Neuron (in vitro differentiated cells): Measurements from ENCODE around the gene ZNF248.
"Not testable (repeated sequence)": the region's sequence is repeated elsewhere in the genome, so short reads cannot be mapped to it uniquely, and the experiment has no call there.

Experiments
- H2AFZ ChIP-seq: one replicate; pipeline ENCODE4 v1.6.1; 2013; ENCODE audit warnings: low read depth, mild to moderate bottlenecking, inconsistent platforms, low read length, moderate library complexity
- H3K27me3 ChIP-seq: one replicate; pipeline ENCODE4 v1.6.1; 2013; ENCODE audit warnings: low read length; ENCODE audit not compliant: insufficient read depth
- H3K36me3 ChIP-seq: one replicate; pipeline ENCODE4 v1.6.1; 2013; ENCODE audit warnings: low read length; ENCODE audit not compliant: insufficient read depth
- H3K4me1 ChIP-seq: one replicate; pipeline ENCODE4 v1.6.1; 2013; ENCODE audit warnings: low read length; ENCODE audit not compliant: insufficient read depth
- H3K4me3 ChIP-seq: 2 replicates; pipeline ENCODE4 v1.5.1; 2013; ENCODE audit warnings: mild to moderate bottlenecking, low read length, moderate library complexity
- H3K9me3 ChIP-seq: one replicate; pipeline ENCODE4 v1.6.1; 2013; ENCODE audit warnings: low read length

ZNF248 gene

GRCh38 chr10:37860494-37861190 lies 3.2 kb upstream of the ZNF248 start:
- Histone ChIP-seq H3K36me3 (no peaks in the 10 kb centered on the region), H3K27me3 (no peaks in the 10 kb centered on the region), H3K4me3 (no peak overlapping the region), H3K4me1 (no peaks in the 10 kb centered on the region), H2AFZ (no peak overlapping the region), H3K9me3 (no peaks in the 10 kb centered on the region)

GRCh38 chr10:37859270-37859669 lies 1.9 kb upstream of the ZNF248 start:
- H3K4me1 ChIP-seq, H3K4me3 ChIP-seq, H3K9me3 ChIP-seq, H2AFZ ChIP-seq, H3K36me3 ChIP-seq, H3K27me3 ChIP-seq: not testable (repeated sequence)

GRCh38 chr10:37856881-37857286 lies 526 bp downstream of the ZNF248 start:
- no peaks in the 10 kb centered on the region for H3K27me3 ChIP-seq
- no peaks in the 10 kb centered on the region for H3K36me3 ChIP-seq
- H2AFZ ChIP-seq = no peak overlapping the region
- no peaks in the 10 kb centered on the region for H3K4me1 ChIP-seq
- H3K4me3 ChIP-seq = no peak overlapping the region
- H3K9me3 ChIP-seq = no peaks in the 10 kb centered on the region

GRCh38 chr10:37855636-37856035 lies 1.8 kb downstream of the ZNF248 start:
- H3K36me3 ChIP-seq = no peaks in the 10 kb centered on the region
- H2AFZ ChIP-seq = no peak overlapping the region
- no peaks in the 10 kb centered on the region for H3K4me1 ChIP-seq
- no peaks in the 10 kb centered on the region for H3K9me3 ChIP-seq
- H3K4me3 ChIP-seq = no peak overlapping the region
- H3K27me3 ChIP-seq = no peaks in the 10 kb centered on the region

GRCh38 chr10:37854626-37855025 lies 2.8 kb downstream of the ZNF248 start:
- Histone ChIP-seq H3K36me3 (no peaks in the 10 kb centered on the region), H3K4me1 (no peaks in the 10 kb centered on the region), H3K27me3 (no peaks in the 10 kb centered on the region), H3K9me3 (no peaks in the 10 kb centered on the region), H3K4me3 (no peak overlapping the region), H2AFZ (no peak overlapping the region)

- Histone ChIP-seq H3K4me1 (no peaks in the 10 kb centered on the region), H3K4me3 (no peak overlapping the region), H2AFZ (no peak overlapping the region), H3K27me3 (no peaks in the 10 kb centered on the region), H3K9me3 (no peaks in the 10 kb centered on the region), H3K36me3 (no peaks in the 10 kb centered on the region)
Measured at GRCh38 chr10:37844644-37845043, 12.8 kb downstream of the ZNF248 start.

GRCh38 chr10:37839243-37839642 lies 18.2 kb downstream of the ZNF248 start:
- no peaks in the 10 kb centered on the region for H3K36me3 ChIP-seq
- H2AFZ ChIP-seq = no peak overlapping the region
- no peaks in the 10 kb centered on the region for H3K4me1 ChIP-seq
- H3K9me3 ChIP-seq = no peaks in the 10 kb centered on the region
- no peaks in the 10 kb centered on the region for H3K27me3 ChIP-seq
- H3K4me3 ChIP-seq = no peak overlapping the region

- Histone ChIP-seq H2AFZ (no peak overlapping the region), H3K9me3 (no peaks in the 10 kb centered on the region), H3K4me3 (no peak overlapping the region), H3K4me1 (no peaks in the 10 kb centered on the region), H3K27me3 (no peaks in the 10 kb centered on the region), H3K36me3 (no peaks in the 10 kb centered on the region)
Measured at GRCh38 chr10:37831495-37832333, 25.7 kb downstream of the ZNF248 start.

GRCh38 chr10:37826806-37827205 lies 30.6 kb downstream of the ZNF248 start:
- Histone ChIP-seq H3K36me3 (no peaks in the 10 kb centered on the region), H3K27me3 (no peaks in the 10 kb centered on the region), H3K4me3 (no peak overlapping the region), H3K9me3 (no peaks in the 10 kb centered on the region), H2AFZ (no peak overlapping the region), H3K4me1 (no peaks in the 10 kb centered on the region)

- Histone ChIP-seq H3K4me3 (no peak overlapping the region), H3K27me3 (no peaks in the 10 kb centered on the region), H3K4me1 (no peaks in the 10 kb centered on the region), H2AFZ (no peak overlapping the region), H3K9me3 (no peaks in the 10 kb centered on the region), H3K36me3 (no peaks in the 10 kb centered on the region)
Measured at GRCh38 chr10:37821237-37821636, 36.2 kb downstream of the ZNF248 start.

- Histone ChIP-seq H3K4me3 (no peak overlapping the region), H3K4me1 (no peaks in the 10 kb centered on the region), H2AFZ (no peak overlapping the region), H3K36me3 (no peaks in the 10 kb centered on the region), H3K9me3 (no peaks in the 10 kb centered on the region), H3K27me3 (no peaks in the 10 kb centered on the region)
Measured at GRCh38 chr10:37819797-37820196, 37.6 kb downstream of the ZNF248 start.

- Histone ChIP-seq H2AFZ (no peak overlapping the region), H3K36me3 (no peaks in the 10 kb centered on the region), H3K27me3 (no peaks in the 10 kb centered on the region), H3K4me1 (no peaks in the 10 kb centered on the region), H3K4me3 (no peak overlapping the region), H3K9me3 (no peaks in the 10 kb centered on the region)
Measured at GRCh38 chr10:37816290-37816689, 41.1 kb downstream of the ZNF248 start.

GRCh38 chr10:37813763-37814162 lies 43.6 kb downstream of the ZNF248 start:
- H3K4me3 ChIP-seq = no peak overlapping the region
- no peaks in the 10 kb centered on the region for H3K27me3 ChIP-seq
- no peaks in the 10 kb centered on the region for H3K36me3 ChIP-seq
- H3K4me1 ChIP-seq = no peaks in the 10 kb centered on the region
- H3K9me3 ChIP-seq = no peaks in the 10 kb centered on the region
- H2AFZ ChIP-seq = no peak overlapping the region
